Upper lobe of left lung (tissue), 6 donors: ENCODE data around the gene PPIL6. TPM values are rescaled to one million over a fixed set of nuclear protein-coding genes. Genes with fewer than 3 reads are reported as not detected.
A peak's percentile ranks its signal among the peaks of the same experiment; 100 is the strongest.

Source experiments
- ATAC-seq, 2 donors: fragments of 200-7000 bp; cut with Tn5 transposase; one replicate each; pipeline ENCODE4 v1.9.1; 2022; ENCODE audit warnings: mild to moderate bottlenecking in 2 of 2, moderate library complexity in 2 of 2; ENCODE audit not compliant: low FRiP score in 2 of 2
- DNase-seq, 2 donors: peaks; one replicate each; pipeline ENCODE4 v3.0.0-alpha.2; 2019 to 2020
- H3K27ac ChIP-seq, 4 donors: fragments of 200-600 bp; sonication (generic); one replicate each; pipeline ENCODE4 v1.5.1; 2016 to 2019
- H3K27me3 ChIP-seq, 4 donors: fragments of 200-600 bp; sonication (generic); one replicate each; pipeline ENCODE4 v1.5.1; 2017 to 2019
- H3K36me3 ChIP-seq, 4 donors: fragments of 200-600 bp; sonication (generic); one replicate each; pipeline ENCODE4 v1.5.1; 2016 to 2019
- H3K4me1 ChIP-seq, 4 donors: fragments of 200-600 bp; sonication (generic); one replicate each; pipeline ENCODE4 v1.5.1; 2018 to 2019
- H3K4me3 ChIP-seq, 4 donors: fragments of 200-600 bp; sonication (generic); one replicate each; pipeline ENCODE4 v1.5.1; 2017 to 2019; ENCODE audit warnings: mild to moderate bottlenecking in 2 of 4, moderate library complexity in 1 of 4
- H3K9me3 ChIP-seq, 4 donors: fragments of 200-600 bp; sonication (generic); one replicate each; pipeline ENCODE4 v1.5.1; 2018 to 2019
- CTCF ChIP-seq, 6 experiments: fragments of 450-650 bp in 4 of 6; fragments of 200-600 bp in 2 of 6; sonication (generic) in 2 of 6; IDR thresholded peaks; one replicate each; pipeline ENCODE4 v1.5.1; 2016 to 2019; ENCODE audit warnings: antibody characterized with exemption in 6 of 6
- EP300 ChIP-seq, 4 donors: sonication (generic); formaldehyde crosslinking; IDR thresholded peaks; one replicate each; pipeline ENCODE4 v1.5.1; 2017; ENCODE audit warnings: antibody characterized with exemption in 4 of 4, control low read depth in 2 of 4
- POLR2A ChIP-seq, 4 donors: fragments of 450-650 bp; IDR thresholded peaks; one replicate each; pipeline ENCODE4 v1.5.1; 2016 to 2017; ENCODE audit warnings: antibody characterized with exemption in 4 of 4, mild to moderate bottlenecking in 2 of 4
- POLR2AphosphoS5 ChIP-seq, 2 donors: sonication (generic); formaldehyde crosslinking; IDR thresholded peaks; one replicate each; pipeline ENCODE4 v1.5.1; 2017; ENCODE audit warnings: antibody characterized with exemption in 2 of 2
- WGBS, 2 donors: methylation state at CpG; one replicate each; pipeline ENCODE4 v1.1.5; 2017 to 2018; 5-methylcytosine and 5-hydroxymethylcytosine counted together
- total RNA-seq, 6 donors: library from RNA; depleted of rRNA in 4 of 6; stranded (reverse); fragments of >200 nt in 4 of 6; gene quantifications; one replicate each; pipeline versions ENCODE4 v1.1.0 to v1.2.1, GENCODE V29; 2016 to 2021
- donor health status: DM: no; HTN: no; CAD: no; lungs with moderate emphysema.
- donor health status: DM: no; HTN: yes; CAD: no; lungs with severe emphysema.

Gene PPIL6
- total RNA-seq, 6 donors from 2014 or later, result 3.5 to 44.3 (median 6.5) TPM

GRCh38 chr6:109389650-109390274 is 50.7 kb downstream of the PPIL6 start:
- H3K36me3 ChIP-seq, result no peaks in the 10 kb centered on the region
- H3K9me3 ChIP-seq, result no peaks in the 10 kb centered on the region
- H3K27ac ChIP-seq, result peak overlapping the region in 1 of 4 donors; percentile 42
- H3K4me1 ChIP-seq, result peaks cover under 1 to 4% (median 3%) of the 10 kb centered on the region in 4 donors
- 77 to 83% methylated on average over 6 of the region's 6 CpGs for WGBS, 2 donors
- no peak overlapping the region for H3K4me3 ChIP-seq
- no peaks in the 10 kb centered on the region for H3K27me3 ChIP-seq
- DNase-seq (no peak), ATAC-seq (no peak)
- TF ChIP-seq POLR2AphosphoS5 (IDR thresholded peaks at IDR 0.05) (no peak), EP300 (IDR thresholded peaks at IDR 0.05) (no peak), POLR2A (IDR thresholded peaks at IDR 0.05) (no peak), CTCF (IDR thresholded peaks at IDR 0.05) (no peak)

GRCh38 chr6:109388265-109388664 is 52.2 kb downstream of the PPIL6 start:
- TF ChIP-seq EP300 (IDR thresholded peaks at IDR 0.05) (no peak), CTCF (IDR thresholded peaks at IDR 0.05) (no peak), POLR2AphosphoS5 (IDR thresholded peaks at IDR 0.05) (no peak), POLR2A (IDR thresholded peaks at IDR 0.05) (no peak)
- Histone ChIP-seq H3K9me3 (no peaks in the 10 kb centered on the region), H3K27ac (no peak overlapping the region), H3K27me3 (no peaks in the 10 kb centered on the region), H3K4me3 (no peak overlapping the region), H3K36me3 (no peaks in the 10 kb centered on the region), H3K4me1 (peaks cover 14 to 19% (median 17%) of the 10 kb centered on the region in 4 donors)
- DNase-seq (no peak), ATAC-seq (no peak)
- 87 to 92% methylated on average over 1 of the region's 1 CpG for WGBS, 2 donors

GRCh38 chr6:109383438-109383940 is 56.9 kb downstream of the PPIL6 start:
- H3K36me3 ChIP-seq, result peaks cover 0 to 1% (median 0%) of the 10 kb centered on the region in 4 donors
- no peaks in the 10 kb centered on the region for H3K27me3 ChIP-seq
- TF ChIP-seq CTCF (IDR thresholded peaks at IDR 0.05) (no peak), POLR2A (IDR thresholded peaks at IDR 0.05) (no peak), EP300 (IDR thresholded peaks at IDR 0.05) (no peak), POLR2AphosphoS5 (IDR thresholded peaks at IDR 0.05) (no peak)
- WGBS, 2 donors, result 8 to 9% methylated on average over 5 of the region's 5 CpGs
- no peak for ATAC-seq
- H3K9me3 ChIP-seq, result no peaks in the 10 kb centered on the region
- H3K27ac ChIP-seq, result peak overlapping the region; percentile 99 to 100 (median 100)
- peak overlapping the region; percentile 80 to 96 (median 88) for H3K4me3 ChIP-seq
- H3K4me1 ChIP-seq, result peaks cover 30 to 41% (median 36%) of the 10 kb centered on the region in 4 donors
- DNase-seq, result no peak

DNA sequence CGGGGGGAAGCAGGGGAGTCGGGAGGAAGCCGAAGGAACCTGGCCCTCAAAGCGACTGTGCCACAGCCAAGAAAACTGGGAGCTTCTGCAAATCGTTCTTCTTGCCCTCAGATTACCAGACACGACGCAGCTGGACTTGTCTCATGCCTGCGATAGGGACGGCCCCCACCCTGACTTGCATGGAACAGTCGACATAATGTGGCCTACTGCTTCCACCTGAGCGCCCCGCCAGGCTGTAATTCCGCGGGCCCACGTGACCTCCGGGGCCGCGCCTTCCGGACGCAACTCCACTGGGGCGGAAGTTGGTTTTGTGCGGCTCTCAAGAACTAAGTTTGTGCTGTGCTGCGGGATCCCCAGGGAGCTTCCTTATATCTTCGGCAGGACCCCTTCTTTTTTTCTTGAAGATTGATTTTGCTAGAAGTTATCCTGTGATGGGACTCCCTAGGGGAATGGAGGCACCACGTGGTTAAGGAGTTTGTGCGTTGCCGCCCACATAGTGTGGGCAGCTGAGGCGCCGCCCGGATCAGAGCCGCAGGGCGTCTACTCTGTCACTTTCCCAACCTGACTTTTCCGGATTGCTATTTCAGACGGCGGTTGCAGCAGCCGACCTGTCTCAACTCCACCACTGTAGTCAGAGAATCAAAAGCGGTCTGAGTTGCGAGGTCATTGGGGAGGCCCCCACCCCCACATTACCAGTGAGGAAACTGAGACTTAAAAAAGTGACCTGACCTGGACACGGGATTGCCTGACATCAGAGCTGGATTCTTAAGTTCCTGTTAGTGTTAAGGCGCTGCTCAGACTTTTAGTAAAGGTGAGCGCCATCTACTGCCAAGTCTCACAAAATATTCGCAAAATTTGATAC is 57.6 kb downstream of the PPIL6 start:
- peaks cover 30 to 47% (median 41%) of the 10 kb centered on the region in 4 donors for H3K4me1 ChIP-seq
- peak; percentile 93 to 97 for DNase-seq
- H3K9me3 ChIP-seq, result no peaks in the 10 kb centered on the region
- peak; percentile 95 to 96 for ATAC-seq
- peak overlapping the region; percentile 80 to 96 (median 88) for H3K4me3 ChIP-seq
- no peaks in the 10 kb centered on the region for H3K27me3 ChIP-seq
- TF ChIP-seq EP300 (IDR thresholded peaks at IDR 0.05) (peak in 1 of 4 donors; percentile 50), CTCF (IDR thresholded peaks at IDR 0.05) (peak in 4 of 6 experiments; percentile 22 to 70 (median 53)), POLR2AphosphoS5 (IDR thresholded peaks at IDR 0.05) (peak; percentile 48 to 50), POLR2A (IDR thresholded peaks at IDR 0.05) (peak in 3 of 4 donors; percentile 43 to 77 (median 57))
- 0% methylated on average over 20 to 39 of the region's 42 CpGs for WGBS, 2 donors
- H3K27ac ChIP-seq, result peak overlapping the region; percentile 99 to 100 (median 100)
- H3K36me3 ChIP-seq, result peaks cover 0 to 8% (median under 1%) of the 10 kb centered on the region in 4 donors
